GM10266 (cell line): ENCODE measurements around the gene ACVR1B.

Source experiments
- DNase-seq: peaks from one replicate; pipeline ENCODE4 v3.0.0; 2012; ENCODE audit errors: extremely low spot score
- CTCF ChIP-seq: IDR thresholded peaks from 2 replicates; pipeline ENCODE4 v1.5.1; 2012; ENCODE audit warnings: mild to moderate bottlenecking, low read depth; ENCODE audit not compliant: control insufficient read depth, insufficient read depth; ENCODE audit errors: missing control alignments

The ACVR1B gene

GRCh38 chr12:51953864-51954263 lies 2.4 kb downstream of the ACVR1B start:
- DNase-seq: no peak

GRCh38 chr12:51954561-51955361 lies 3.3 kb downstream of the ACVR1B start:
- DNase-seq: no peak

More at GRCh38 chr12:51953864-51954263, 2.4 kb downstream of the ACVR1B start:
- no peak for TF ChIP-seq CTCF

GRCh38 chr12:51955702-51956101 lies 4.2 kb downstream of the ACVR1B start:
- no peak for TF ChIP-seq CTCF
- no peak for DNase-seq

More at GRCh38 chr12:51954561-51955361, 3.3 kb downstream of the ACVR1B start:
- no peak for TF ChIP-seq CTCF

- no peak for TF ChIP-seq CTCF
- DNase-seq: no peak
Observed at GRCh38 chr12:51958542-51958941, 7.0 kb downstream of the ACVR1B start.

- DNase-seq: no peak
- TF ChIP-seq CTCF: no peak
Observed at GRCh38 chr12:51959211-51959610, 7.7 kb downstream of the ACVR1B start.

- no peak for DNase-seq
- TF ChIP-seq CTCF: no peak
Observed at GRCh38 chr12:51959921-51960320, 8.4 kb downstream of the ACVR1B start.

GRCh38 chr12:51960488-51960887 lies 9.0 kb downstream of the ACVR1B start:
- no peak for DNase-seq
- no peak for TF ChIP-seq CTCF
